ENCODE measurements around the gene CNPPD1. TPM values are rescaled to one million over a fixed set of nuclear protein-coding genes. Genes with fewer than 3 reads are reported as not detected.

CNPPD1 gene
- total RNA-seq, 4 donors from 2014 or later, result 14.0 to 94.0 (median 77.4) TPM

- DNase-seq, result no peak
- TF ChIP-seq POLR2A (IDR thresholded peaks at IDR 0.05), result no peak
- no peak for TF ChIP-seq CTCF (IDR thresholded peaks at IDR 0.05)
- Histone ChIP-seq H3K27ac (no peak overlapping the region), H3K9me3 (no peaks in the 10 kb centered on the region), H3K4me3 (no peak overlapping the region), H3K4me1 (peaks cover 0 to 7% (median 0%) of the 10 kb centered on the region in 4 donors), H3K27me3 (no peaks in the 10 kb centered on the region), H3K36me3 (peaks cover 0 to 68% (median 0%) of the 10 kb centered on the region in 3 donors)
Observed at GRCh38 chr2:219142329-219142728, 34.4 kb downstream of the CNPPD1 start.

- Histone ChIP-seq H3K9me3 (no peaks in the 10 kb centered on the region), H3K27me3 (no peaks in the 10 kb centered on the region), H3K4me1 (peaks cover 0 to 7% (median 0%) of the 10 kb centered on the region in 4 donors), H3K27ac (peak overlapping the region in 2 of 4 donors; percentile 32 to 81), H3K4me3 (no peak overlapping the region), H3K36me3 (peaks cover 0 to 52% (median 0%) of the 10 kb centered on the region in 3 donors)
- peak in 1 of 3 donors; percentile 77 for DNase-seq
- TF ChIP-seq POLR2A (IDR thresholded peaks at IDR 0.05) (no peak), CTCF (IDR thresholded peaks at IDR 0.05) (no peak)
Observed at GRCh38 chr2:219140722-219141121, 36.0 kb downstream of the CNPPD1 start.

GRCh38 chr2:219133976-219134375, 42.7 kb downstream of the CNPPD1 start:
- Histone ChIP-seq H3K4me3 (no peak overlapping the region), H3K27ac (no peak overlapping the region), H3K36me3 (peaks cover 0 to 5% (median 0%) of the 10 kb centered on the region in 3 donors), H3K9me3 (no peaks in the 10 kb centered on the region), H3K27me3 (no peaks in the 10 kb centered on the region), H3K4me1 (no peaks in the 10 kb centered on the region)
- DNase-seq, result no peak
- TF ChIP-seq POLR2A (IDR thresholded peaks at IDR 0.05), result no peak
- TF ChIP-seq CTCF (IDR thresholded peaks at IDR 0.05), result no peak

GRCh38 chr2:219131744-219132143, 45.0 kb downstream of the CNPPD1 start:
- DNase-seq, result no peak
- Histone ChIP-seq H3K36me3 (no peaks in the 10 kb centered on the region), H3K27ac (no peak overlapping the region), H3K4me1 (peaks cover 0 to 5% (median 2%) of the 10 kb centered on the region in 4 donors), H3K9me3 (no peaks in the 10 kb centered on the region), H3K27me3 (no peaks in the 10 kb centered on the region), H3K4me3 (no peak overlapping the region)
- no peak for TF ChIP-seq POLR2A (IDR thresholded peaks at IDR 0.05)
- no peak for TF ChIP-seq CTCF (IDR thresholded peaks at IDR 0.05)

- Histone ChIP-seq H3K36me3 (no peaks in the 10 kb centered on the region), H3K9me3 (no peaks in the 10 kb centered on the region), H3K27me3 (no peaks in the 10 kb centered on the region), H3K27ac (no peak overlapping the region), H3K4me1 (peaks cover 0 to 8% (median 3%) of the 10 kb centered on the region in 4 donors), H3K4me3 (no peak overlapping the region)
- no peak for DNase-seq
- no peak for TF ChIP-seq POLR2A (IDR thresholded peaks at IDR 0.05)
- no peak for TF ChIP-seq CTCF (IDR thresholded peaks at IDR 0.05)
Observed at GRCh38 chr2:219131327-219131726, 45.4 kb downstream of the CNPPD1 start.

GRCh38 chr2:219129589-219129988, 47.1 kb downstream of the CNPPD1 start:
- TF ChIP-seq POLR2A (IDR thresholded peaks at IDR 0.05) (no peak), CTCF (IDR thresholded peaks at IDR 0.05) (no peak)
- Histone ChIP-seq H3K36me3 (no peaks in the 10 kb centered on the region), H3K4me3 (no peak overlapping the region), H3K27ac (no peak overlapping the region), H3K9me3 (no peaks in the 10 kb centered on the region), H3K4me1 (peaks cover 0 to 20% (median 7%) of the 10 kb centered on the region in 4 donors), H3K27me3 (no peaks in the 10 kb centered on the region)
- no peak for DNase-seq
